Activated CD8-positive, alpha-beta memory T cell treated with anti-CD3 and anti-CD28 coated beads, Interleukin-2, amount 10 ng/mL, durations not matched to agents 7 days and 5 days (primary cell): ENCODE results near the gene TAF3. TPM values are rescaled to one million over a fixed set of nuclear protein-coding genes. Genes with fewer than 3 reads are reported as not detected.

Source experiments
- ATAC-seq: fragments of 150-1000 bp; cut with Tn5 transposase; one replicate; pipeline ENCODE4 v1.10.0; 2021; ENCODE audit warnings: moderate library complexity
- CTCF ChIA-PET: fragments of 350-600 bp; sonication (Branson Sonifier 250); formaldehyde crosslinking; loops from one replicate; lab custom pipeline; 2021; ENCODE audit warnings: antibody characterized with exemption; lab: Charles Lee
- DNase-seq: peaks from one replicate; pipeline ENCODE4 v3.0.0-alpha.2; 2020
- H3K27ac Mint-ChIP-seq: one replicate; pipeline ENCODE4 v1.8.0; 2021; ENCODE audit warnings: mild to moderate bottlenecking, mixed read lengths
- H3K27me3 Mint-ChIP-seq: one replicate; pipeline ENCODE4 v1.8.0; 2021; ENCODE audit warnings: mixed read lengths
- H3K36me3 Mint-ChIP-seq: one replicate; pipeline ENCODE4 v1.8.0; 2021; ENCODE audit warnings: mild to moderate bottlenecking, mixed read lengths
- H3K4me1 Mint-ChIP-seq: one replicate; pipeline ENCODE4 v1.8.0; 2021; ENCODE audit warnings: mixed read lengths
- H3K4me3 Mint-ChIP-seq: one replicate; pipeline ENCODE4 v1.8.0; 2021; ENCODE audit warnings: mild to moderate bottlenecking, moderate library complexity, mixed read lengths
- H3K9me3 Mint-ChIP-seq: one replicate; pipeline ENCODE4 v1.8.0; 2022; ENCODE audit warnings: low read depth, mixed read lengths
- total RNA-seq, 2 experiments: library from RNA; stranded (reverse); gene quantifications; one replicate each; pipeline ENCODE4 v1.2.3, GENCODE V29; 2021

TAF3 gene
- total RNA-seq, 2 experiments from 2014 or later, result 15.6 to 15.8 TPM

DNA sequence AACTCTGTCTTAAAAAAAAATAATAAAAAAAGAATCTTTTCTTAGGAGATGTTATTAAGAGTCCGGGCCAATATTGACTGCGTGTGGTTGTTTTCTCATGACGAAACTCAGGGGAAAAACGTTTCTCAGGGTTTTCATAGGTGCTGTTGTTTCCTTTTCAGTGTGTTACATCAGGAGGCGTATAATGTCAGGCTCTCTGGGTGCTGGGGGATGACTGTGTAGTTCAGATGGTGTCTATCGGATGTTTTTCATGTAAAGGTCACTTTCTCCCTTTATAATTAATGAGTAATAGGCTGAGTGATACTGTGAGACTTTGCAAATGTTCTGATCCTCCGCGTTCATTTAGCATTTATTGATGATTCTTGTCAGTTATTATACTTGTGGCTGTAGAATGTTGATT is 84.1 kb downstream of the TAF3 start:
- CTCF ChIA-PET, result no interaction called here
- Mint-ChIP-seq H3K9me3 (no peaks in the 10 kb centered on the region), H3K4me1 (peaks cover 5% of the 10 kb centered on the region), H3K27ac (no peak overlapping the region), H3K4me3 (no peak overlapping the region), H3K36me3 (peaks cover 10% of the 10 kb centered on the region), H3K27me3 (no peaks in the 10 kb centered on the region)
- no peak for DNase-seq
- no peak for ATAC-seq

DNA sequence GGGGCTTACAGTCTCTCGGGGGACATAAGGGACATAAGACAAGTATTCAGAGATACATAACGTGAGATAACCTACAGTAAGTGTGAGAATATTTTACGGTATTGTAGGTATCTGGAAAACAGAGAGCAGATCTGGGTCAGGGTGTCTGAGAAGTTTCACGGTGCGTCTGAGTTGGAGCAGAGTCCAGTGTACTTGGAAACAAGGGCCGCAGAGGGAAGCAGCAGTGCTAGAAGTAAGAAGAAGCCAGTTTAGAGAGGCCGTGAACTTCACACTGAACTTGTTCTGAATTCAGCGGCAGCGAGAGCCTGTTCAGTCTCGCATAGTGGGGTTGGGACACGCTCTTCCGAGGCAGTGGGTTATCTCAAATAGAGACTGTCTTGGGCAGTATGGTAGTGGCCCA is 85.5 kb downstream of the TAF3 start:
- Mint-ChIP-seq H3K27me3 (no peaks in the 10 kb centered on the region), H3K4me1 (peaks cover under 1% of the 10 kb centered on the region), H3K4me3 (no peak overlapping the region), H3K9me3 (no peaks in the 10 kb centered on the region), H3K27ac (no peak overlapping the region), H3K36me3 (peaks cover 6% of the 10 kb centered on the region)
- ATAC-seq (no peak), DNase-seq (no peak)
- CTCF ChIA-PET, result no interaction called here

DNA sequence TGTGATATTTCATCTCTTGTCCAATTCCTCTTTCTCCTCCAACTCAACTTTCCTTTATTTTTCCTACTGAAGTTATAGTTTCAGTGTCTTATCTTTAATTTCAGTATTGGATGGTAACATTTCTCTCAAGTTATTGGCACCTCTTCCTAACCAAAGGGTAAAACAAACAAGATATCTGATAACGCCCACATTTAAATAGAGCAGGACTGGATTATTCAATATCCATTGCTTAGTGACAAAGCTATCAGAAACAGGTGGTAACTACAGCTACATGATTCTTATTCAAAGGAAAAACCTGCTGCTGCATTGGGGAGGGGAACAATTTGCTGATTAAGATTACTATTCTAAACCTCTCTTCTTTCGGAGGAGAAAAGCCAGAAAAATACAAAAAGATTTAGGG is 87.8 kb downstream of the TAF3 start:
- Mint-ChIP-seq H3K27ac (no peak overlapping the region), H3K9me3 (no peaks in the 10 kb centered on the region), H3K27me3 (no peaks in the 10 kb centered on the region), H3K4me1 (no peaks in the 10 kb centered on the region), H3K36me3 (peaks cover 4% of the 10 kb centered on the region), H3K4me3 (no peak overlapping the region)
- ATAC-seq (no peak), DNase-seq (no peak)
- CTCF ChIA-PET, result no interaction called here

- CTCF ChIA-PET, result no interaction called here
- Mint-ChIP-seq H3K27me3 (no peaks in the 10 kb centered on the region), H3K36me3 (peaks cover 1% of the 10 kb centered on the region), H3K27ac (no peak overlapping the region), H3K4me3 (no peak overlapping the region), H3K9me3 (no peaks in the 10 kb centered on the region), H3K4me1 (no peaks in the 10 kb centered on the region)
- ATAC-seq, result no peak
- no peak for DNase-seq
Measured at GRCh38 chr10:7908541-7909210, 90.4 kb downstream of the TAF3 start.

DNA sequence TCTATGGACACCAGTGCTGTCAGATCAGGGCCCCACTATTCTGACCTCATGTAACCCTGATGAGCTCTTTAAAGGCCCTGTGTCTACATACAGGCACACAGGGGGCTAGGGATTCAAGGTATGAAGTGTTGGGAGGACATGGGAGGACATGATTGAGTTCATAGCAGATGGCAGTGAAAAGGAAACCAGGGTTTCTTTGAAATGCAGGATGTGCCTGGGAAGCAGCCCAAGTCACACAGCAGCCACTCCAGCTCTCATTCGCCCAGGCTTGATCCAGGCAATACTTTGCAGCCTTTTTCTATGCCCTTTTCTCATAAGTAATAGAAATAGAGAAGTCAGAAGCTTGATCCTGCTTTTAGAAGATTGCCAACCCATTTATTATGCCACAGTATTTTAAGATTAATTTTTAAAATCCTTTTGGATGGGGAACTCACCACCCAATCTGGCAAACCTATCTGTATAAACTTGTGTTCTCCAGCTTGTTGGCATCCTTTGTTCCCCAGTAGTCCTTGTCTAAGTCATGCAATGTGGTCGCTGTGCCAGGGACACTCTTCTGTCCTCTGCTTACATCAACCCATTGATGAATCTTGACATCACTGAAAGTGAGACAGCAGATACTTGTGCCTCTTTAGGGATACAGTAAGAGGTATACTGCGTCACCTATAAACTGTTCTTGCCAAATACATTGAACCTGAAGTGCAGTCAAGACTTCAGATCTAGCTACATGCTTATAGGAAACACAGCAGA is 95.0 kb downstream of the TAF3 start:
- Mint-ChIP-seq H3K36me3 (no peaks in the 10 kb centered on the region), H3K9me3 (no peaks in the 10 kb centered on the region), H3K4me1 (no peaks in the 10 kb centered on the region), H3K27ac (no peak overlapping the region), H3K4me3 (no peak overlapping the region), H3K27me3 (no peaks in the 10 kb centered on the region)
- ATAC-seq (no peak), DNase-seq (no peak)
- CTCF ChIA-PET, result no interaction called here

DNA sequence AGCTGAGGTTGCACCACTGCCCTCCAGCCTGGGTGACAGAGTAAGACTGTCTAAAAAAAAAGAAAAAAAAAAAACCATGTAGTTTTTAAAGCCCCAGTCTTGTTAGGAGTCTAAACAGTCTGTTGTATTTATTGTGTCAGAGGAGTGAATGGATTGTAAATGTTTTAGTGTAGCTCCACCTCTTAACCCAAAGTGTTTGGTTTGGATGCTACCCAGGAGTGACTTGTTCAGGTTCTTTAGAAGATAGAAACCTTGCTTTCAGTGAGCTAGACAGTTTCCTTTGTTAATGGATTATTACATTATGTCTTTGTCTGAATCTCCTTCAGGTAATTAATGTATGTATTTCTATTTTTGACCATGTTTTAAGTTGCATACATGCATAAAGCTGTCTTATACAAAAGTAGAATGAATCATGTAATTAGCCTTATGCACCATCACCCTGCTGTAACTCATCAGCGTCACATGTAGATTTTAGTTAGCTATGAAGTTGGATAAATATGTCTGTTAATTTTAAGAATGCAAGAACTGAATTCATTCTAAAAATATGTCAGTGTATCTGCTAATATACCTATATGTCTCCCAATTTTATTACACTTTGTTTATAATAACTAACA is 97.7 kb downstream of the TAF3 start:
- H3K4me1 Mint-ChIP-seq, result no peaks in the 10 kb centered on the region
- no peak overlapping the region for H3K27ac Mint-ChIP-seq
- DNase-seq (no peak), ATAC-seq (no peak)
- no peaks in the 10 kb centered on the region for H3K9me3 Mint-ChIP-seq
- CTCF ChIA-PET, result interaction anchor here (0.7 kb wide), 1 partner anchor 751 kb away, joined by 3 read pairs; no protein-coding TSS in a partner anchor
- H3K4me3 Mint-ChIP-seq, result no peak overlapping the region
- no peaks in the 10 kb centered on the region for H3K27me3 Mint-ChIP-seq
- no peaks in the 10 kb centered on the region for H3K36me3 Mint-ChIP-seq

DNA sequence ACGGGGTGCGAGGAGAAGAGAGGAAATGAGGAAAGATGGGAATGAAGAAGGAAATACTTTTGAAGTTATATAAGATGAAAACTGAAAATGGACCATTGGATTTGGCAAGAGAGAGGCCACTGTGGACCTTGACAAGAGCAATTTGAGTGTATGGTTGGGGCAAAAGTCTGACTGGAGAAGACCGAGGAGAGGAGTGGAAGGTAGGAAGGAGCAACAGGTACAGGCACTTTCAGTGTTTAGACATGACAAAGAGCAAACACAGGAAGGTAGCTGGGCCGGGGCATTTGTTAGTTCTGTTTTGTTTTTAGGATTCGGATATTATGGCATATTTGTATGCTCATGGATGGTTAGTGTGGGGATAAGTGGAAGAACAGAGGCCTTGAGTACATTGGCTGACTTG is 99.4 kb downstream of the TAF3 start:
- Mint-ChIP-seq H3K27ac (no peak overlapping the region), H3K4me1 (no peaks in the 10 kb centered on the region), H3K27me3 (no peaks in the 10 kb centered on the region), H3K36me3 (no peaks in the 10 kb centered on the region), H3K4me3 (no peak overlapping the region), H3K9me3 (no peaks in the 10 kb centered on the region)
- no peak for ATAC-seq
- CTCF ChIA-PET, result no interaction called here
- DNase-seq, result no peak

GRCh38 chr10:7922707-7923106 is 104.4 kb downstream of the TAF3 start:
- Mint-ChIP-seq H3K27ac (no peak overlapping the region), H3K4me1 (no peaks in the 10 kb centered on the region), H3K36me3 (no peaks in the 10 kb centered on the region), H3K9me3 (no peaks in the 10 kb centered on the region), H3K4me3 (no peak overlapping the region), H3K27me3 (no peaks in the 10 kb centered on the region)
- no peak for ATAC-seq
- no peak for DNase-seq
- CTCF ChIA-PET, result no interaction called here

DNA sequence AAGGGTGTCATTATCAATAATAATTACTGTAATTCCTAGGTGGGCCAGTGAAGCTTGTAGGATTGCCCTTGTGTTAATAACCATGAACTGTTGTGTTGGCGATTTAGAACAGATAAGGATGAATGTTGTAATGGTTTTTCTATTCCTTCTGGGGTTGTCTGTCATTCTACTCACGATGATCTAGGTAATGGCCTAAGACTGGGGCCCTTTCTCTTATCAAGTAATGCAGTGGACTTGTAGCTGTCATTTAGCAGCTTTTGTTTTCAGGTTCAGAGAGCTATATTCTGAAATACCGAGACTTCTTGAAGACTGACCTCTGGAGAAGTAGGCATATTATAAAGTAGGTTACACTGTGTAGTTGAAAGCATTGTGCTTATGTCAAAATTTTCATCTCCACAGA is 110.2 kb downstream of the TAF3 start:
- DNase-seq (no peak), ATAC-seq (no peak)
- no peak overlapping the region for H3K4me3 Mint-ChIP-seq
- CTCF ChIA-PET, result no interaction called here
- H3K27ac Mint-ChIP-seq, result no peak overlapping the region
- H3K27me3 Mint-ChIP-seq, result no peaks in the 10 kb centered on the region
- H3K9me3 Mint-ChIP-seq, result no peaks in the 10 kb centered on the region
- no peaks in the 10 kb centered on the region for H3K4me1 Mint-ChIP-seq
- no peaks in the 10 kb centered on the region for H3K36me3 Mint-ChIP-seq

- DNase-seq (no peak), ATAC-seq (no peak)
- CTCF ChIA-PET, result no interaction called here
- Mint-ChIP-seq H3K4me3 (no peak overlapping the region), H3K36me3 (peaks cover 15% of the 10 kb centered on the region), H3K27ac (no peak overlapping the region), H3K4me1 (no peaks in the 10 kb centered on the region), H3K27me3 (no peaks in the 10 kb centered on the region), H3K9me3 (no peaks in the 10 kb centered on the region)
Measured at GRCh38 chr10:7932301-7933036, 114.2 kb downstream of the TAF3 start.

- no peak overlapping the region for H3K27ac Mint-ChIP-seq
- ATAC-seq, result no peak
- H3K27me3 Mint-ChIP-seq, result no peaks in the 10 kb centered on the region
- no peak for DNase-seq
- CTCF ChIA-PET, result no interaction called here
- H3K36me3 Mint-ChIP-seq, result peaks cover 18% of the 10 kb centered on the region
- no peaks in the 10 kb centered on the region for H3K4me1 Mint-ChIP-seq
- H3K9me3 Mint-ChIP-seq, result no peaks in the 10 kb centered on the region
- no peak overlapping the region for H3K4me3 Mint-ChIP-seq
Measured at GRCh38 chr10:7933262-7933661, 115.0 kb downstream of the TAF3 start.

DNA sequence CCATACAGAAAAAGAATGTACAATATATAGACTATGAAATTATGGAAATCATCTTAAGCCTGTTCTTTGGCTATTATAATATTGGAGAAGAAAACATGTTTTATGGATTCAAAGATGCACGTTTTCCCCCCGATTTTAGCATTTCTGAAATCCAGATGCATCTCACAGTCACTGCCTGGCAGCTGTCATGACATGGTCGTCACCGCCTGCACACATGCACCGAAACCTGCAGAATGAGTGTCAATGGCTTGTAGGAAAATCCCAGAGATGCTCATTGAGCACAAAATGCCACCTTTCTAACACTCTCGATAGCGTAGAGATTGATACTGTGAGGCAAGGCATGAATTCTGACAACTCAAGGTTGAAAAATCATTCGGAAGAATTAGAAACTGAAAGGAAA is 115.5 kb downstream of the TAF3 start:
- H3K36me3 Mint-ChIP-seq, result peaks cover 18% of the 10 kb centered on the region
- H3K4me1 Mint-ChIP-seq, result no peaks in the 10 kb centered on the region
- no peaks in the 10 kb centered on the region for H3K9me3 Mint-ChIP-seq
- CTCF ChIA-PET, result no interaction called here
- ATAC-seq (no peak), DNase-seq (no peak)
- H3K27me3 Mint-ChIP-seq, result no peaks in the 10 kb centered on the region
- H3K4me3 Mint-ChIP-seq, result no peak overlapping the region
- no peak overlapping the region for H3K27ac Mint-ChIP-seq

- Mint-ChIP-seq H3K9me3 (no peaks in the 10 kb centered on the region), H3K27me3 (no peaks in the 10 kb centered on the region), H3K4me3 (no peak overlapping the region), H3K36me3 (peaks cover 18% of the 10 kb centered on the region), H3K4me1 (no peaks in the 10 kb centered on the region), H3K27ac (no peak overlapping the region)
- DNase-seq (no peak), ATAC-seq (no peak)
- CTCF ChIA-PET, result no interaction called here
Measured at GRCh38 chr10:7937315-7937945, 119.1 kb downstream of the TAF3 start.
